Measurements from ENCODE around the gene RAB11FIP4. TPM values are rescaled to one million over a fixed set of nuclear protein-coding genes. Genes with fewer than 3 reads are reported as not detected.

RAB11FIP4 gene
- total and polyA plus RNA-seq, 9 donors, result 1.8 to 16.5 (median 6.4) TPM

GRCh38 chr17:31453896-31454295, 62.4 kb downstream of the RAB11FIP4 start:
- intact Hi-C loops (cut with DNase I), result no loop called here
- WGBS, 3 donors, result 58 to 72% (median 58%) methylated on average over 2 of the region's 2 CpGs
- TF ChIP-seq EP300 (IDR thresholded peaks at IDR 0.05), result no peak
- no peak for TF ChIP-seq POLR2A (IDR thresholded peaks at IDR 0.05)
- TF ChIP-seq, protein P1, sequence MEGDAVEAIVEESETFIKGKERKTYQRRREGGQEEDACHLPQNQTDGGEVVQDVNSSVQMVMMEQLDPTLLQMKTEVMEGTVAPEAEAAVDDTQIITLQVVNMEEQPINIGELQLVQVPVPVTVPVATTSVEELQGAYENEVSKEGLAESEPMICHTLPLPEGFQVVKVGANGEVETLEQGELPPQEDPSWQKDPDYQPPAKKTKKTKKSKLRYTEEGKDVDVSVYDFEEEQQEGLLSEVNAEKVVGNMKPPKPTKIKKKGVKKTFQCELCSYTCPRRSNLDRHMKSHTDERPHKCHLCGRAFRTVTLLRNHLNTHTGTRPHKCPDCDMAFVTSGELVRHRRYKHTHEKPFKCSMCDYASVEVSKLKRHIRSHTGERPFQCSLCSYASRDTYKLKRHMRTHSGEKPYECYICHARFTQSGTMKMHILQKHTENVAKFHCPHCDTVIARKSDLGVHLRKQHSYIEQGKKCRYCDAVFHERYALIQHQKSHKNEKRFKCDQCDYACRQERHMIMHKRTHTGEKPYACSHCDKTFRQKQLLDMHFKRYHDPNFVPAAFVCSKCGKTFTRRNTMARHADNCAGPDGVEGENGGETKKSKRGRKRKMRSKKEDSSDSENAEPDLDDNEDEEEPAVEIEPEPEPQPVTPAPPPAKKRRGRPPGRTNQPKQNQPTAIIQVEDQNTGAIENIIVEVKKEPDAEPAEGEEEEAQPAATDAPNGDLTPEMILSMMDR (IDR thresholded peaks at IDR 0.05), result no peak
- H3K36me3 ChIP-seq, result no peaks in the 10 kb centered on the region
- DNase-seq, result no peak
- H3K27ac ChIP-seq, result no peak overlapping the region
- no peaks in the 10 kb centered on the region for H3K27me3 ChIP-seq
- H3K4me3 ChIP-seq, result no peak overlapping the region
- no peaks in the 10 kb centered on the region for H3K4me1 ChIP-seq (ENCODE audit: insufficient read depth)
- no peaks in the 10 kb centered on the region for H3K9me3 ChIP-seq

GRCh38 chr17:31456814-31457213, 65.3 kb downstream of the RAB11FIP4 start:
- Histone ChIP-seq H3K4me3 (no peak overlapping the region), H3K36me3 (no peaks in the 10 kb centered on the region), H3K4me1 (ENCODE audit: insufficient read depth) (no peaks in the 10 kb centered on the region), H3K27me3 (no peaks in the 10 kb centered on the region), H3K9me3 (no peaks in the 10 kb centered on the region), H3K27ac (no peak overlapping the region)
- 81 to 84% (median 82%) methylated on average over 5 of the region's 5 CpGs for WGBS, 3 donors
- DNase-seq, result no peak
- intact Hi-C loops (cut with DNase I), result no loop called here
- TF ChIP-seq, protein P1 (IDR thresholded peaks at IDR 0.05), result no peak
- no peak for TF ChIP-seq EP300 (IDR thresholded peaks at IDR 0.05)
- TF ChIP-seq POLR2A (IDR thresholded peaks at IDR 0.05), result no peak

GRCh38 chr17:31457391-31458234, 66.1 kb downstream of the RAB11FIP4 start:
- Histone ChIP-seq H3K4me1 (ENCODE audit: insufficient read depth) (no peaks in the 10 kb centered on the region), H3K9me3 (no peaks in the 10 kb centered on the region), H3K27me3 (no peaks in the 10 kb centered on the region), H3K36me3 (no peaks in the 10 kb centered on the region), H3K27ac (no peak overlapping the region), H3K4me3 (no peak overlapping the region)
- WGBS, 3 donors, result 56 to 65% (median 56%) methylated on average over 10 of the region's 10 CpGs
- no peak for TF ChIP-seq POLR2A (IDR thresholded peaks at IDR 0.05)
- TF ChIP-seq, protein P1 (IDR thresholded peaks at IDR 0.05), result no peak
- no peak for DNase-seq
- intact Hi-C loops (cut with DNase I), result no loop called here

GRCh38 chr17:31458829-31459228, 67.4 kb downstream of the RAB11FIP4 start:
- intact Hi-C loops (cut with DNase I), result no loop called here
- DNase-seq, result no peak
- no peak overlapping the region for H3K4me3 ChIP-seq
- TF ChIP-seq POLR2A (IDR thresholded peaks at IDR 0.05) (no peak), EP300 (IDR thresholded peaks at IDR 0.05) (no peak)
- TF ChIP-seq, protein P1 (IDR thresholded peaks at IDR 0.05), result no peak
- H3K9me3 ChIP-seq, result no peaks in the 10 kb centered on the region
- no peaks in the 10 kb centered on the region for H3K27me3 ChIP-seq
- no peak overlapping the region for H3K27ac ChIP-seq
- no peaks in the 10 kb centered on the region for H3K4me1 ChIP-seq (ENCODE audit: insufficient read depth)
- 56 to 65% (median 60%) methylated on average over 2 of the region's 2 CpGs for WGBS, 3 donors
- H3K36me3 ChIP-seq, result no peaks in the 10 kb centered on the region
